Measurements from ENCODE around the gene PLEKHA7.

Gene PLEKHA7

DNA sequence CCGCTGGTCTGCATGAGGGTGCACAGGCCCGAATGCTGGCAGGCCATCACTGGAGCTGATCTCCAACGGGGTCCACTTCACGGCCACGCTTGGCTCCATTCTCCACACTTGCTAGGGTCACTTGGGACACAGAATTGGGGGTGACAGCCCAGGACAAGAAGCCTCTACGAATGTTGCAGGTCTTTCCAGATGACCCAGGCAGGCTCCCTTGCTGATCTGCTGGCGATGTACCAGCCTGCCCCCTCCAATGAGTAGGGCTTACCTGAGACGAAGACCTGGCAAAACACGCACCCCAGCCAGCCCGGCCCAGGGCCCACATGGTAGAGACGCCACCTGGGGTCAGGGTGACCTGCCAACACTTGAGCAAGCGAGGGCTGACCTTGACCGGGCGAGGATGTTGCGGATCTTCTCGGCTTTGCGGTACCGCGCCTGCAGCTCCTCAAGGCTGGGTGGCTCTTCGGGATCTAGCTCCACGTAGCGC lies 230.9 kb downstream of the PLEKHA7 start:
- TF ChIP-seq, protein P1, sequence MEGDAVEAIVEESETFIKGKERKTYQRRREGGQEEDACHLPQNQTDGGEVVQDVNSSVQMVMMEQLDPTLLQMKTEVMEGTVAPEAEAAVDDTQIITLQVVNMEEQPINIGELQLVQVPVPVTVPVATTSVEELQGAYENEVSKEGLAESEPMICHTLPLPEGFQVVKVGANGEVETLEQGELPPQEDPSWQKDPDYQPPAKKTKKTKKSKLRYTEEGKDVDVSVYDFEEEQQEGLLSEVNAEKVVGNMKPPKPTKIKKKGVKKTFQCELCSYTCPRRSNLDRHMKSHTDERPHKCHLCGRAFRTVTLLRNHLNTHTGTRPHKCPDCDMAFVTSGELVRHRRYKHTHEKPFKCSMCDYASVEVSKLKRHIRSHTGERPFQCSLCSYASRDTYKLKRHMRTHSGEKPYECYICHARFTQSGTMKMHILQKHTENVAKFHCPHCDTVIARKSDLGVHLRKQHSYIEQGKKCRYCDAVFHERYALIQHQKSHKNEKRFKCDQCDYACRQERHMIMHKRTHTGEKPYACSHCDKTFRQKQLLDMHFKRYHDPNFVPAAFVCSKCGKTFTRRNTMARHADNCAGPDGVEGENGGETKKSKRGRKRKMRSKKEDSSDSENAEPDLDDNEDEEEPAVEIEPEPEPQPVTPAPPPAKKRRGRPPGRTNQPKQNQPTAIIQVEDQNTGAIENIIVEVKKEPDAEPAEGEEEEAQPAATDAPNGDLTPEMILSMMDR (IDR thresholded peaks at IDR 0.05; ENCODE audit: low read depth, low read length) = no peak
- no peak for DNase-seq (ENCODE audit: low read depth in 2 of 2)

DNA sequence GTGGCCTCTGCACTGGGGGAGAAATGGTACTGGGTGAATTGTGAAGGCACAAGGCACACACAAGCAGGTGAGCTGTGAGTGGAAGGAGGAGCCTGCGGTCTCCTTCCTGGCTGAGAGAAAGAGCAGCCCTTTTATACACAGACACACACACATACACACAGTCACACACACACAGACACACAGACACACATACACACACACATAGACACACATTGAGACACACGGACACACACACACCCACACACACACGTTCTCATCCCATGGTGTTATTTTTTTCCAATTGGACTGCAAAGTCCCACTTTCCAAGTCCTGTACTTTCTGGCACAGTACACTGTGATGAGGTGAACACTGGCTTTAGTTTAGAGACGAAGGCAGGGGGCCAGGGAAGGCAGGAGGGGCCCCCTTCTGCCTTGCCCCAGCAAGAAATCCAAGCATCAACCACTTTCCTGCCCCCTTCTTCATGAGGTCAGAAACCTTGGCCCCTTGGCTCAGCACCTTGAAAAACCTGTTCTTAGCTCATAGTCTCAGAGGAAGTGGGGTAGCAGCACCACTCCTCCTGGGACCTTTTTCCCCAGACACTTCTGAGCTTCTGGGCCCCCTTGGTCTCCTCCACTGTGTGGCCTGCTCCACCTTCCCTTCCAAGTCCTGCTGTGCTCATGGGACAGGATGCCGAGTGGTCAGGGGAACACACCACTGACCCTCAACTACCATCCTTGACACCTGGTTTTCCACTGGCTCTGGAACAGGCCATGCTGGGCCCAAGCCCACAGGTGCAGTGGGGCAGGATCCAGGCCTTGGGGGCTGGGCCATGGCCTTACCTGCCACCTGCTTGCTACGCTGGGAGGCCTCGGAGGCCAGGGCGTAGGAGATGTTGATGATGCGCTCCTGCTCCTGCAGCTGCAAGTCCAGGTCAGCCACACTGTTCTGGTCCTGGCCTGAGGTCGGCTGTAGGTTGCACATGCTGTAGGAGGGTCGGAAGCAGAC lies 232.0 kb downstream of the PLEKHA7 start:
- TF ChIP-seq, protein P1 (IDR thresholded peaks at IDR 0.05; ENCODE audit: low read depth, low read length) = no peak
- no peak for DNase-seq (ENCODE audit: low read depth in 2 of 2)
- no peak overlapping the region for H3K4me3 ChIP-seq (replicated peaks in 1 of 2; ENCODE audit: low read depth in 2 of 2, low read length in 2 of 2)

More for the DNA sequence above, 230.9 kb downstream of the PLEKHA7 start:
- H3K4me3 ChIP-seq (replicated peaks in 1 of 2; ENCODE audit: low read depth in 2 of 2, low read length in 2 of 2) = no peak overlapping the region

DNA sequence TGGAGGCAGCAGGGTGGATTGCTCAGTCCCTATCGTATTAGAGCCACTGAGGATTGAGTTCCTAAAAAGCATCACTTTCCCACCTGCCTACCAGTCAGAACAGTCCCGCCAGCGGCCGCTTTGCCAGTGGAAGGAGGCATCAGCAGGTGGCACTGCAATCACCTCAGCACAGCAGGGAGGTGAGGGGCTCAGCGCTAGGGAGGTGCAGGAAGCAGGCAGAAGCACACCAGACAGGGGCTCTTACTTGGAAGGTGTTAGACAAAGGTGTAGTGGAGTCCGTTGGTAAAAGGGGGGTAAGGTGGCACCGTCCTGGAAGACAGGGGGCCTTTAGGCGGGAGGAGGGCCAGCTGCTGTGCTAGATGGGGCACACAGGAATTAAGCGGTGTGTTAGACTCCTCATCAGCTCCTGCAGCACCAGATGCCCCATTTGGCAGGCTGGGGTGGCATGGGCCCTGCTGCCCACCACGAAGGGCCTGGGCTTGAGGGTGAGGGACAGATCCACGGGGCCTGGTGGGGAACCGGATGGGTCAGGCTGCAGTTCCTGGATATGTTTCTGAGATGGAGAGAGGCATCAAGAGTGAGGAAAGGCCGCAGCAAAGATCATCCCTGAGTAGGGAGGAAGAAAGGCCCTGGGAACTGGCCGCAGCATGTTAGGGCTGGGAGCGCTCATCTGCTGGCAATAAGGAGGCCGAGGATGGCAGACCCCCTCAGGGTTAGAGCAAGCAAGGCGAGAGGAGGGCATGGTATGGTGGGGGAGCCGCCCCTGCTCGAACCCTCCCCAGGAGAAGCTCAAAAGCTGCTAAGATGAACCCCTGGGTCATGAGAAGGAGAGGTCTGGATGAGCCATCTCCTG lies 233.3 kb downstream of the PLEKHA7 start:
- DNase-seq (ENCODE audit: low read depth in 2 of 2) = no peak
- TF ChIP-seq, protein P1 (IDR thresholded peaks at IDR 0.05; ENCODE audit: low read depth, low read length) = no peak
- no peak overlapping the region for H3K4me3 ChIP-seq (replicated peaks in 1 of 2; ENCODE audit: low read depth in 2 of 2, low read length in 2 of 2)

DNA sequence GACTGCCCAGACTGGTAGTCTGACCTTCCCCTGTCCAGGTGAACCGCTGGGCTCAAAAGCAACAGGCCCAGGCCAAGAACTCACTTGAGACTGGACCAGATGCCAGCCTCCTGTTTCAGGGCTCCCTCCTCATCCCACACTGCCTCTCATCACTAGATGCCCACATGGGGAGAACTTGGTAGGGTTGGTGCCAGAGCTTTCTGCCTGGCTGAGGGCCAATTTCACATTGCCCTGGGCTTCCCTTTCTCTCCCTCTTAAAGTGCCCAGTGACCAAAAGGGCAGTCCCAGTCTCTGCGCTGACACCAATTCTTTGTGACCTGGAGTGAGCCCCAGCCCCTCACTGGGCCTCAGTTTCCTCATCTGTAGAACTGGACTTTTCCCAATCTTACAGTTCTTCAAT lies 234.1 kb downstream of the PLEKHA7 start:
- TF ChIP-seq, protein P1 (IDR thresholded peaks at IDR 0.05; ENCODE audit: low read depth, low read length) = no peak
- DNase-seq (ENCODE audit: low read depth in 2 of 2) = no peak

DNA sequence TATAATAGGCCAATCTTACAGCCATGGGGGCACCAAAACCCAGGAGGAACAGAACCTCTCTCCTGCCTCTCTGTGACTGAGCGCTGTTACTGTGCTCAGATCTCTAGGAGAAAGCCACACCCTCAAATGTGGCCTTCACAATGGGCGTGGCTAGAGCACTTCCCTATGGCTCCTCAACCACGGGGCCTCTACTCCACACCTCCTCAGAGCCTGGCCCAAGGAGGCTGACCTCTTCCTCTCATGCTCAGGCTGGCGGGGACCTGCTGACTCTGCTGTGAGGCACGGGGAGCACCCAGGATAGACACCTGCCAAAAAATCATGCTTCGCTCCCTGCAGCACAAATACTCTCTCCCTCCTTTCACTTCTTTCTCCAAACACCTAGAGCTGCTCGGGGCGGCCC lies 234.8 kb downstream of the PLEKHA7 start:
- DNase-seq (ENCODE audit: low read depth in 2 of 2) = no peak
- H3K4me3 ChIP-seq (replicated peaks in 1 of 2; ENCODE audit: low read depth in 2 of 2, low read length in 2 of 2) = no peak overlapping the region
- TF ChIP-seq, protein P1 (IDR thresholded peaks at IDR 0.05; ENCODE audit: low read depth, low read length) = no peak

More for the DNA sequence above, 234.1 kb downstream of the PLEKHA7 start:
- H3K4me3 ChIP-seq (replicated peaks in 1 of 2; ENCODE audit: low read depth in 2 of 2, low read length in 2 of 2) = no peak overlapping the region

DNA sequence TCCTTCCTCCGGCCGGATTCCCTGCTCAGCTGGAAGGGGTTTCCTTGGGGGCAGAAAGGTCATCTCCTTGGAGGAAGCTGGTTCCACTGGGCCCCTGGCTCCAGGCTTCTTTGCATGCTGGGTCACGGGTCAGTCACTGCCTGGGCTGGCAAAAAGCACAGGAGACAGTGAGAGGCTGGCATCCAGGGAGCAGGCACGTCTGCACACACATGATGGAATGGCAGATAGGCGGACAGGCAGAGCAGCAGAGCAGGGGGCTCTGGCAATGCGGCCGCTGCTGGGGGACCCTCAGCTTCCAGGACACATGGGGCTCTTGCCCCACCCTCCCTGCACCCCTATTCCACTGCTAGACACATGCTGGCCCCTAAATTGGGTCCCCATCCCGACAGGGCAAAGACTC lies 235.3 kb downstream of the PLEKHA7 start:
- no peak for DNase-seq (ENCODE audit: low read depth in 2 of 2)
- no peak overlapping the region for H3K4me3 ChIP-seq (replicated peaks in 1 of 2; ENCODE audit: low read depth in 2 of 2, low read length in 2 of 2)
- TF ChIP-seq, protein P1 (IDR thresholded peaks at IDR 0.05; ENCODE audit: low read depth, low read length) = no peak
